T-helper 1 cell treated with Interleukin-12 subunit alpha and Interleukin-12 subunit beta and Interleukin-4 antibody, amounts not matched to agents 30 μg/mL and 1 μg/mL, for 36 hours (primary cell): ENCODE results near the gene CST1.

Experiments
- H3K27ac Mint-ChIP-seq: one replicate; pipeline ENCODE4 v1.8.0; 2021; ENCODE audit warnings: mild to moderate bottlenecking, mixed read lengths
- H3K27me3 Mint-ChIP-seq: one replicate; pipeline ENCODE4 v1.8.0; 2021; ENCODE audit warnings: low read depth, mixed read lengths
- H3K36me3 Mint-ChIP-seq: one replicate; pipeline ENCODE4 v1.8.0; 2021; ENCODE audit warnings: low read depth, mixed read lengths
- H3K4me1 Mint-ChIP-seq: one replicate; pipeline ENCODE4 v1.8.0; 2021; ENCODE audit warnings: low read depth, mixed read lengths
- H3K4me3 Mint-ChIP-seq: one replicate; pipeline ENCODE4 v1.8.0; 2021; ENCODE audit warnings: mild to moderate bottlenecking, moderate library complexity, mixed read lengths
- H3K9me3 Mint-ChIP-seq: one replicate; pipeline ENCODE4 v1.8.0; 2021; ENCODE audit warnings: mixed read lengths

Gene CST1

DNA sequence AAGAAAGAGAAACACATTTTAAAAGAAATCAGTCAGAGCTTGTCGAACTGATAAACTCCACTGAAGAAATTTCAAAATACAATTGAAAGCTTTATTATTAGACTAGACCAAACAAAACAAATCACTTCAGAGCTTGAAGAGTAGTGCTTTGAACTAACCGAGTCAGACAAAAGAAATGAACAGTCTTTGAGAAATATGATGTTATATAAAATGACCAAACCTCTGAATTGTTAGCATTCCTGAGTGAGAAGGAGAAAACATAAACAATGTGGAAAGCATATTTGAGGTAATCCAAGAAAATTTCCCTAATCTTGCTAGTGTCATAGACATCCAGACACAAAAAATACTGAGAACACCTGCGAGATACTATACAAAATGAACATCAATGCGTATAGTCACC, 48.7 kb downstream of the CST1 start:
- Mint-ChIP-seq H3K9me3 (no peaks in the 10 kb centered on the region), H3K4me1 (no peaks in the 10 kb centered on the region), H3K27me3 (peaks cover 11% of the 10 kb centered on the region), H3K36me3 (no peaks in the 10 kb centered on the region), H3K27ac (no peak overlapping the region), H3K4me3 (no peak overlapping the region)

DNA sequence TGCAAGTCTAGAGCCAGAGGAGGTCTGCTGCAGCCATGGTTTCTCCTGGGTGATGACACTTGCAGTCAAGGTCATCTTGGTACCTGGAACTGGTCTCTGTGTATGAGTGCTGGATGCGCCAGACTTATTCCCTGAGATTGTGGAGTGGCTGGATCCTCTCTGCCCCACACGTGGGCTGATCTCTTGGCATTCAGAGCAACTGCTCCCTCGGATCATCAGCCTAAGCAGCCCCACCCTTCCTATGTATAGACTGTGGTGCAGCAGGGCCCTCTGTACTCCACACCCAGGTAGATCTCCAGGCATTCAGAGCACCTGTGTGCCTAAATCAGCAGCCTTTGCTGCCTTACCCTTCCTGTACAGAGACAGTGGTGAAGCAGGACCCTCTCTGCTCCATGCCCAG, 49.8 kb downstream of the CST1 start:
- Mint-ChIP-seq H3K36me3 (no peaks in the 10 kb centered on the region), H3K27me3 (peaks cover 11% of the 10 kb centered on the region), H3K4me1 (no peaks in the 10 kb centered on the region), H3K9me3 (no peaks in the 10 kb centered on the region), H3K4me3 (no peak overlapping the region), H3K27ac (no peak overlapping the region)

DNA sequence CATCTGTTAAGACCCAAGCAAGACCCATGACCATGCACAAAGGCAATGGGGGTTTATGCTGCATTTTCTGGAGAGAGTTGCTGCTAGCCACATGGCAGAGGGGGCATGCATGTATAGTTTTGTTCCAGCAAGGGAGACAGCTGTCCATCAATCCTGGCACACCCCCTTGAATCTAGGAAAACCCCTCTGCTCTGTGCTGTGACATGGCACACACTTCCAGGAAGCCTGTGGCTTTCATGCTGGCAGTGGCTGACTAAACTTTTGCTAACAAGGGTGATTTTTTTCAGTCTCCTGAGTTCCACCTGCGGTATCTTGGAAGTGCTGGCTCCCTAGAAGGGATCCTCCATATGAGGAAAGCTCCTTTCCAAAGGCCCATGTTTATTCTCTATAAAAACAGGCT, 52.8 kb downstream of the CST1 start:
- Mint-ChIP-seq H3K27ac (no peak overlapping the region), H3K4me1 (no peaks in the 10 kb centered on the region), H3K4me3 (no peak overlapping the region), H3K27me3 (peaks cover 10% of the 10 kb centered on the region), H3K9me3 (no peaks in the 10 kb centered on the region), H3K36me3 (no peaks in the 10 kb centered on the region)
